Measurements from ENCODE around the gene CYBC1. TPM values are rescaled to one million over a fixed set of nuclear protein-coding genes. Genes with fewer than 3 reads are reported as not detected.
"Not testable (repeated sequence)": the region's sequence is repeated elsewhere in the genome, so short reads cannot be mapped to it uniquely, and the experiment has no call there.

The CYBC1 gene
- total RNA-seq, 4 donors from 2014 or later, result 17.3 to 29.8 (median 19.3) TPM

DNA sequence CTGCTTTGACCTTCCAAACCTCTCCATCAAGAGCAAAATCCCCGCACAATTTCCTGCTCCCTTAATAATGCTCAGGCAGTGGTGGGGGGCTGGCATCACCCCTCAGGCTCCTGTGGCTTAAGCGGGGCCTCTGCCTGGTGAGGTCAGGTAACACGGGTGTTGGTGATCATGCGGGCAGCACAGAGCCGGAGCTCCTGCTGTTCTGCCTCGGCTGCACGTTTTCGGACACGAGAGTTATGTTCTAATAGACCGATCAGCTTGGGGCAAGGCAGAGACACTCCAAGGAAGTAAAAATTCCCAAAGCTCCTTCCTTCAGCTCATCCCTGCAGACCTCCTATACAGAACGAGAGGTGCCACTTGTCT, 14.0 kb upstream of the CYBC1 start:
- Histone ChIP-seq H3K9me3 (no peaks in the 10 kb centered on the region), H3K27ac (no peak overlapping the region), H3K4me3 (no peak overlapping the region), H3K36me3 (peaks cover 0 to 85% of the 10 kb centered on the region in 2 donors), H3K27me3 (no peaks in the 10 kb centered on the region), H3K4me1 (peaks cover 2 to 3% of the 10 kb centered on the region in 2 donors)
- in situ Hi-C loops (cut with MboI; ENCODE audit: low sequenced_read_pairs in 4 of 4), result no loop called here
- no peak for ATAC-seq
- intact Hi-C loops (cut with DNase I; ENCODE audit: low total_unique reads), result no loop called here
- TF ChIP-seq POLR2A (IDR thresholded peaks at IDR 0.05), result no peak
- TF ChIP-seq, protein P1, sequence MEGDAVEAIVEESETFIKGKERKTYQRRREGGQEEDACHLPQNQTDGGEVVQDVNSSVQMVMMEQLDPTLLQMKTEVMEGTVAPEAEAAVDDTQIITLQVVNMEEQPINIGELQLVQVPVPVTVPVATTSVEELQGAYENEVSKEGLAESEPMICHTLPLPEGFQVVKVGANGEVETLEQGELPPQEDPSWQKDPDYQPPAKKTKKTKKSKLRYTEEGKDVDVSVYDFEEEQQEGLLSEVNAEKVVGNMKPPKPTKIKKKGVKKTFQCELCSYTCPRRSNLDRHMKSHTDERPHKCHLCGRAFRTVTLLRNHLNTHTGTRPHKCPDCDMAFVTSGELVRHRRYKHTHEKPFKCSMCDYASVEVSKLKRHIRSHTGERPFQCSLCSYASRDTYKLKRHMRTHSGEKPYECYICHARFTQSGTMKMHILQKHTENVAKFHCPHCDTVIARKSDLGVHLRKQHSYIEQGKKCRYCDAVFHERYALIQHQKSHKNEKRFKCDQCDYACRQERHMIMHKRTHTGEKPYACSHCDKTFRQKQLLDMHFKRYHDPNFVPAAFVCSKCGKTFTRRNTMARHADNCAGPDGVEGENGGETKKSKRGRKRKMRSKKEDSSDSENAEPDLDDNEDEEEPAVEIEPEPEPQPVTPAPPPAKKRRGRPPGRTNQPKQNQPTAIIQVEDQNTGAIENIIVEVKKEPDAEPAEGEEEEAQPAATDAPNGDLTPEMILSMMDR (IDR thresholded peaks at IDR 0.05 in 4 of 5, conservative IDR thresholded peaks at IDR 0.05 in 1 of 5), result no peak
- DNase-seq, result no peak

DNA sequence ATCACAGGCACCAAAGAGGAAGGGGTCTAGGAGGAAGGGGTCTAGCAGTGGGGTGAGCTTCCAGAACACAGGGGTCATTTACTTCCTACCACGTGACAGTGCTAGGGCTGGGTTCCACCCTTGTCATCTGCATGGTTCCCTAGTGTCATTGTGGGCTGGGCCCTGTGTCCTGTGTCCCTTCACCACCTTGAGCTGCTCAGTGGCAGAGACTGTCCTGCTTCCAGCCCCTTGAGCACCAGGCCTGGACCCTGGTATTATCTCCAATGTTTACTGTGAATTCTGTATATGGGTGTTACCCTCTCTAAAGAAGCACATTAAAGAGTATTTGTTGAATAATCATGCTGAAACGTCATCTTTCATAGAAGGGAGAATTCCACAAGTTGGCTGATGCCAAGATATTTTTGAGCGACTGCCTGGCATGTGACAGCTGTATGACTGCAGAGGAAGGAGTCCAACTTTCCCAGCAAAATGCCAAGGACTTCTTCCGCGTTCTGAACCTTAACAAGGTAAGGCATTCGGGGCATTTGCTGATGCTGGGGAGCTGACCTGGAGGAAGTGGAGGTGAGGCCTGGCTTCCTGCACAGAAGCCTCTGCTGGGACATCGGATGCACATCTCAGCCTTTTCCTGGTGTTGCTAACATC, 13.5 kb upstream of the CYBC1 start:
- DNase-seq (no peak), ATAC-seq (no peak)
- H3K9me3 ChIP-seq, result no peaks in the 10 kb centered on the region
- H3K4me3 ChIP-seq, result no peak overlapping the region
- in situ Hi-C loops (cut with MboI; ENCODE audit: low sequenced_read_pairs in 4 of 4), result no loop called here
- no peak overlapping the region for H3K27ac ChIP-seq
- H3K27me3 ChIP-seq, result no peaks in the 10 kb centered on the region
- no peak for TF ChIP-seq POLR2A (IDR thresholded peaks at IDR 0.05)
- TF ChIP-seq, protein P1 (IDR thresholded peaks at IDR 0.05 in 4 of 5, conservative IDR thresholded peaks at IDR 0.05 in 1 of 5), result no peak
- peaks cover 0 to 80% of the 10 kb centered on the region in 2 donors for H3K36me3 ChIP-seq
- intact Hi-C loops (cut with DNase I; ENCODE audit: low total_unique reads), result no loop called here
- peaks cover 7% of the 10 kb centered on the region in 2 donors for H3K4me1 ChIP-seq

DNA sequence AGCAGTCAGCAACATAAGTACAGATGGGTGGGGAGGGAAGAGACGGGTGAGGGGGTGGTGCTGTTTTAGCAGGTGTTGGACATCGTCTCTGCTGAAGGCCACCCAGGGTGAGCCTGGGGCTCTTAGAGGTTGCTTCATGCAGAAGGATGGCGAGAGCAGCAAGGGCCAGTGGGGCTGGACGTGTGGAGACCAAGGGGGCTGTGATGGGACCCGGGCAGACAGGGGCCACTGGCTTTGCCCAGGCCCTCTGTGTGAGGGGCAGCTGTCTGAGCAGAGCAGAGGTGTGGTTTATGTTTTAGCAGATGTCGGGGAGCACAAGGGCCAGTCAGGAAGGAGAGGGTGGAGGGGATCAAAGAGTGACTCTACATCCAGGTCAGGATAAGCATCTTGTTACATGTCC, 12.8 kb upstream of the CYBC1 start:
- Histone ChIP-seq H3K27me3 (no peaks in the 10 kb centered on the region), H3K4me1 (peaks cover 7 to 9% of the 10 kb centered on the region in 2 donors), H3K36me3 (peaks cover 0 to 74% of the 10 kb centered on the region in 2 donors), H3K27ac (no peak overlapping the region), H3K9me3 (no peaks in the 10 kb centered on the region), H3K4me3 (no peak overlapping the region)
- ATAC-seq, result no peak
- DNase-seq, result no peak
- TF ChIP-seq, protein P1 (IDR thresholded peaks at IDR 0.05 in 4 of 5, conservative IDR thresholded peaks at IDR 0.05 in 1 of 5), result no peak
- TF ChIP-seq POLR2A (IDR thresholded peaks at IDR 0.05), result no peak
- intact Hi-C loops (cut with DNase I; ENCODE audit: low total_unique reads), result no loop called here
- in situ Hi-C loops (cut with MboI; ENCODE audit: low sequenced_read_pairs in 4 of 4), result no loop called here

DNA sequence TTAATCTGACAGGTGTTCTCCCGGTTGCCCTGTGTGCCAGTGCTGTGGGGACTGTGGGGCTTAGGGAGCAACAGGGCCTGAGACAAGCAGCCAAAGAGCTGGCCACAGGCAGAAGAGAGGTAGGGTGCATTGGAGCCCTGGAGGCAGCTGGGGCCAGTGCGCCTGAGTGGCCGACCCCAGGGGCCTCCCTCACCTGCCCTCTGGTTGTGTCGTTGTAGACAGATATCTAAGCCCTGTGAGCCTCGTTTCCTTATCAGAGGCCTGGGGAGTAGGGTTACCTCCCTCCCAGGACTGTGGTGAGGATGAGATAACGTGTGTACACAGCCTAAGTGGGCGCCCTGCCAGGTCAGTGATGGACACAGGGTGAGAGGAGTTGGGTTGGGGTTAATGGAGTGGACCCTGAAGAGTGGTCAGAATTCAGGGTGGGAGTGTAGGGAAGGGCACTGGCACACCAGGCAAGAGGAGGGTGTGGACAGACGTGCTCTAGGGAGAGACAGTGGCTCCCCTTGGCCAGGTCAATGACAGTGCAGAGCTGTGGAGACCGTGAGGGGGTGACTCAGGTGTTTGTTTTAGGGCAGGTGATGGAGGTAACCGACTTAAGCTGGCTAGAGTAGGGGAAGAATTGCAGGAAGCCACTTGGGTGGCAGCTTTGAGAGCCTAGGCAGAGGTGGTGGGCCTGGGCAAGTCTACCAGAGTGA, 11.4 kb upstream of the CYBC1 start:
- no peak for TF ChIP-seq POLR2A (IDR thresholded peaks at IDR 0.05)
- TF ChIP-seq, protein P1 (IDR thresholded peaks at IDR 0.05 in 4 of 5, conservative IDR thresholded peaks at IDR 0.05 in 1 of 5), result no peak
- Histone ChIP-seq H3K4me1 (peaks cover 15 to 17% of the 10 kb centered on the region in 2 donors), H3K4me3 (no peak overlapping the region), H3K36me3 (peaks cover 0 to 60% of the 10 kb centered on the region in 2 donors), H3K9me3 (no peaks in the 10 kb centered on the region), H3K27me3 (no peaks in the 10 kb centered on the region), H3K27ac (no peak overlapping the region)
- in situ Hi-C loops (cut with MboI; ENCODE audit: low sequenced_read_pairs in 4 of 4) (no loop called here), intact Hi-C loops (cut with DNase I; ENCODE audit: low total_unique reads) (no loop called here)
- no peak for DNase-seq
- no peak for ATAC-seq

DNA sequence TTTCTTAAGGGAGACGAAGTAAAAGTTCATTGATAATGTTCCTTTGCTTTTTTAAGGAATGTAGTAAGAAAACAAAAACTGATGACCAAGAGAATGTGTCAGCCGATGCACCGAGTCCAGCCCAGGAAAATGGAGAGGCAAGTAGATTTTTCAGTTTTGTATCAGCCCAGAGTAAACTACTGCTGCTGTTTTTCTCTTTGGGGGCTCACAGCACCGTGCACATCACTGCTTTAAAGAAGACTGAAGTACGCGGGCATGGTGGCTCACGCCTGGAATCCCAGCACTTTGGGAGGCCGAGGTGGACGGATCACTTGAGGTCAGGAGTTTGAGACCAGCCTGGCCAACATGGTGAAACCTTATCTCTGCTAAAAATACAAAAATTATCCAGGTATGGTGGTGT, 9.4 kb upstream of the CYBC1 start:
- H3K9me3 ChIP-seq; DNase-seq; ATAC-seq; H3K27me3 ChIP-seq; H3K27ac ChIP-seq; H3K4me3 ChIP-seq; in situ Hi-C loops (cut with MboI; ENCODE audit: low sequenced_read_pairs in 4 of 4): not testable (repeated sequence)
- Histone ChIP-seq H3K36me3 (peaks cover 0 to 46% of the 10 kb centered on the region in 2 donors), H3K4me1 (peaks cover 16 to 21% of the 10 kb centered on the region in 2 donors)
- intact Hi-C loops (cut with DNase I; ENCODE audit: low total_unique reads), result loop anchor here (2.0 to 10.0 kb wide), 2 partner anchors 95 to 535 kb away; partner anchors contain the start of gene MAFG
